B cell (primary cell): ENCODE measurements around the gene PTGS2. TPM values are rescaled to one million over a fixed set of nuclear protein-coding genes. Genes with fewer than 3 reads are reported as not detected.

ENCODE experiments used
- ATAC-seq: fragments of 200-7000 bp; cut with Tn5 transposase; one replicate; pipeline ENCODE4 v1.10.0; 2021; ENCODE audit warnings: low read depth, mild to moderate bottlenecking, moderate number of reproducible peaks, moderate library complexity
- CTCF ChIA-PET: fragments of 350-600 bp; sonication (Branson Sonifier 250); formaldehyde crosslinking; loops from one replicate; lab custom pipeline; 2021; ENCODE audit warnings: antibody characterized with exemption, inconsistent platforms; lab: Charles Lee
- POLR2A ChIA-PET: fragments of 350-600 bp; sonication (Branson Sonifier 250); formaldehyde crosslinking; loops from one replicate; lab custom pipeline; 2021; ENCODE audit warnings: antibody characterized with exemption; lab: Charles Lee
- DNase-seq: peaks from one replicate; pipeline ENCODE4 v3.0.0; 2013
- H2AFZ ChIP-seq: 2 replicates; pipeline ENCODE4 v1.6.1; 2012; ENCODE audit warnings: mild to moderate bottlenecking, low read depth, low read length; ENCODE audit not compliant: insufficient read depth, poor library complexity, severe bottlenecking
- H3K27ac ChIP-seq, 2 donors: 1 replicate in 1 of 2; 2 replicates in 1 of 2; pipeline ENCODE4 v1.5.1; 2012 to 2013; ENCODE audit warnings: low read length in 2 of 2, mild to moderate bottlenecking in 2 of 2, moderate library complexity in 1 of 2
- H3K27me3 ChIP-seq, 4 experiments: fragments of 200-600 bp in 1 of 4; sonication (generic) in 1 of 4; replicated peaks in 1 of 4; 1 replicate in 2 of 4; 2 replicates in 2 of 4; pipeline versions ENCODE4 v1.6.1 to v1.7.0; 2013 to 2016; ENCODE audit warnings: low read length in 3 of 4, mild to moderate bottlenecking in 2 of 4, mixed read lengths in 1 of 4, moderate library complexity in 1 of 4; ENCODE audit not compliant: insufficient read depth in 4 of 4, control insufficient read depth in 3 of 4; ENCODE audit errors: control extremely low read depth in 1 of 4
- H3K36me3 ChIP-seq, 2 experiments: replicated peaks in 1 of 2; 1 replicate in 1 of 2; 2 replicates in 1 of 2; pipeline versions ENCODE4 v1.6.1 to v1.7.1; 2013; ENCODE audit warnings: low read length in 1 of 2; ENCODE audit not compliant: insufficient read depth in 2 of 2, control insufficient read depth in 1 of 2; ENCODE audit errors: control extremely low read depth in 1 of 2, extremely low read depth in 1 of 2
- H3K4me1 ChIP-seq, 2 donors: fragments of 200-600 bp in 1 of 2; sonication (generic) in 1 of 2; 1 replicate in 1 of 2; 2 replicates in 1 of 2; pipeline versions ENCODE4 v1.5.1 to v1.6.1; 2013 to 2017; ENCODE audit warnings: low read length in 2 of 2; ENCODE audit not compliant: control insufficient read depth in 2 of 2, insufficient read depth in 2 of 2
- H3K4me2 ChIP-seq: replicated peaks from 2 replicates; pipeline ENCODE3; 2012; ENCODE audit warnings: mild to moderate bottlenecking, low read depth, low read length; ENCODE audit not compliant: poor library complexity, severe bottlenecking
- H3K4me3 ChIP-seq, 5 experiments: fragments of 200-600 bp in 1 of 5; sonication (generic) in 1 of 5; 1 replicate in 3 of 5; 2 replicates in 2 of 5; pipeline versions ENCODE4 v1.5.1 to v1.7.0; 2011 to 2016; ENCODE audit warnings: low read length in 4 of 5, mild to moderate bottlenecking in 4 of 5, low read depth in 2 of 5, control low read depth in 1 of 5, moderate library complexity in 1 of 5; ENCODE audit not compliant: insufficient read depth in 1 of 5; ENCODE audit errors: control extremely low read depth in 1 of 5, extremely low read depth in 1 of 5
- H3K79me2 ChIP-seq: fragments of 200-600 bp; sonication (generic); one replicate; pipeline ENCODE4 v1.6.0; 2016; ENCODE audit warnings: low read length; ENCODE audit not compliant: control insufficient read depth, insufficient read depth
- H3K9ac ChIP-seq: fragments of 200-600 bp; sonication (generic); 2 replicates; pipeline ENCODE4 v1.6.1; 2017; ENCODE audit warnings: mild to moderate bottlenecking, low read length, moderate library complexity
- H3K9me3 ChIP-seq, 3 donors: one replicate each; pipeline versions ENCODE4 v1.6.1 to v1.7.1; 2013; ENCODE audit warnings: low read length in 2 of 3; ENCODE audit not compliant: control insufficient read depth in 2 of 3, insufficient read depth in 1 of 3; ENCODE audit errors: control extremely low read depth in 1 of 3
- H4K20me1 ChIP-seq: 2 replicates; pipeline ENCODE4 v1.6.0; 2012; ENCODE audit warnings: mild to moderate bottlenecking, low read length; ENCODE audit not compliant: insufficient read depth, control insufficient read depth, poor library complexity, severe bottlenecking
- H3K27ac Mint-ChIP-seq: one replicate; pipeline ENCODE4 v1.8.0; 2021; ENCODE audit warnings: mixed read lengths
- H3K27me3 Mint-ChIP-seq: one replicate; pipeline ENCODE4 v1.8.0; 2021; ENCODE audit warnings: mixed read lengths
- H3K4me1 Mint-ChIP-seq: one replicate; pipeline ENCODE4 v1.8.0; 2021; ENCODE audit warnings: mixed read lengths
- H3K4me3 Mint-ChIP-seq: one replicate; pipeline ENCODE4 v1.8.0; 2021; ENCODE audit warnings: mixed read lengths
- H3K9me3 Mint-ChIP-seq: one replicate; pipeline ENCODE4 v1.8.0; 2022; ENCODE audit warnings: mixed read lengths; ENCODE audit not compliant: insufficient read depth
- CTCF ChIP-seq: fragments of 200-600 bp; IDR thresholded peaks from one replicate; pipeline ENCODE4 v1.8.0; 2022; ENCODE audit warnings: antibody characterized with exemption, mild to moderate bottlenecking
- EZH2 ChIP-seq: IDR thresholded peaks from 2 replicates; pipeline ENCODE4 v1.6.1; 2012; ENCODE audit warnings: borderline replicate concordance, low read depth, mild to moderate bottlenecking, moderate library complexity, low read length; ENCODE audit not compliant: insufficient read depth, poor library complexity, severe bottlenecking
- WGBS: methylation state at CpG from one replicate; pipeline ENCODE4 v1.1.5; 2013; ENCODE audit warnings: missing lambda C conversion rate; ENCODE audit not compliant: insufficient coverage; 5-methylcytosine and 5-hydroxymethylcytosine counted together
- intact Hi-C: fragments of 100-400 bp; cut with micrococcal nuclease; formaldehyde crosslinking; loops from one replicate; pipeline ENCODE4 v1.10.0; 2022
- polyA plus RNA-seq: library from polyadenylated mRNA; depleted of rRNA; stranded (reverse); fragments of >200 nt; gene quantifications from 2 replicates; pipeline ENCODE4 v1.2.3, GENCODE V29; 2012
- total RNA-seq, 2 donors: library from RNA; stranded (reverse); fragments of 120-200 nt in 1 of 2; gene quantifications; 1 replicate in 1 of 2; 2 replicates in 1 of 2; pipeline versions ENCODE4 v1.2.3 to v1.2.4, GENCODE V29; 2013 to 2022

The PTGS2 gene
- total and polyA plus RNA-seq, 2 donors (not counting 1 experiment from before 2014, with no cell fraction given): 0.85 TPM; not detected in 1

- DNase-seq (no peak), ATAC-seq (no peak)
- H3K27me3 Mint-ChIP-seq: no peaks in the 10 kb centered on the region
- Histone ChIP-seq H3K79me2 (no peaks in the 10 kb centered on the region), H3K27ac (no peak overlapping the region), H3K9me3 (no peaks in the 10 kb centered on the region), H3K4me2 (no peak overlapping the region), H4K20me1 (no peaks in the 10 kb centered on the region), H3K4me3 (no peak overlapping the region), H3K4me1 (no peaks in the 10 kb centered on the region), H3K36me3 (no peaks in the 10 kb centered on the region), H3K27me3 (no peaks in the 10 kb centered on the region), H3K9ac (no peak overlapping the region), H2AFZ (no peak overlapping the region)
- intact Hi-C loops: no loop called here
- H3K4me1 Mint-ChIP-seq: no peaks in the 10 kb centered on the region
- no peak overlapping the region for H3K4me3 Mint-ChIP-seq
- WGBS: no CpG with 5 or more reads among the region's 1 CpG
- POLR2A ChIA-PET: no interaction called here
- CTCF ChIA-PET: no interaction called here
- no peak overlapping the region for H3K27ac Mint-ChIP-seq
- H3K9me3 Mint-ChIP-seq: no peaks in the 10 kb centered on the region
- TF ChIP-seq CTCF: no peak
- TF ChIP-seq EZH2: no peak
Observed at GRCh38 chr1:186633116-186633515, 47.1 kb downstream of the PTGS2 start.

DNA sequence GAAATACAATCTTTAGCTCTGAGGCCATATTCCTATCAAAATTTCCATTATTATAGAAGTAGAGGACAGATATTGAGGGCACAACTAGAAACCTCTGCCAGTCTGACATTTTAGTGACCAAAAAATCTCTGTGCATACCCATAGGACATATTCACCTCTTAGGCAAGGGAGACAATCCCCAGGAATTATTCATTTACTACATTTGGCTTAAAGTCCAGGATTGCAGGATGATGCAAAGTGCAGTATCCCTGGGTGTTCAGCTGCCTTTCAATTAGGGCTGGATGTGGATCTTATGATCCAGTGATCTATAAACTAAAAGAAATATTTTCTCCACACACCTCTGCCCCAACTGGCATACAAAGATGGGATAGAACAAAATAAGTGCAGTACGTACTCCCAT is 50.9 kb downstream of the PTGS2 start:
- H2AFZ ChIP-seq: no peak overlapping the region
- H3K36me3 ChIP-seq: no peaks in the 10 kb centered on the region
- no peaks in the 10 kb centered on the region for H3K9me3 ChIP-seq
- H3K4me3 ChIP-seq: no peak overlapping the region
- H3K9me3 Mint-ChIP-seq: no peaks in the 10 kb centered on the region
- no peaks in the 10 kb centered on the region for H4K20me1 ChIP-seq
- no peak overlapping the region for H3K4me2 ChIP-seq
- DNase-seq (no peak), ATAC-seq (no peak)
- H3K27ac Mint-ChIP-seq: no peak overlapping the region
- H3K4me1 ChIP-seq: no peaks in the 10 kb centered on the region
- POLR2A ChIA-PET: no interaction called here
- H3K27ac ChIP-seq: no peak overlapping the region
- intact Hi-C loops: no loop called here
- H3K9ac ChIP-seq: no peak overlapping the region
- no peak overlapping the region for H3K4me3 Mint-ChIP-seq
- CTCF ChIA-PET: no interaction called here
- H3K4me1 Mint-ChIP-seq: no peaks in the 10 kb centered on the region
- no peaks in the 10 kb centered on the region for H3K27me3 Mint-ChIP-seq
- no CpG with 5 or more reads among the region's 1 CpG for WGBS
- H3K79me2 ChIP-seq: no peaks in the 10 kb centered on the region
- TF ChIP-seq CTCF (no peak), EZH2 (no peak)
- H3K27me3 ChIP-seq: no peaks in the 10 kb centered on the region
